CD8-positive, alpha-beta memory T cell (primary cell): Measurements from ENCODE around the gene GPR15. TPM values are rescaled to one million over a fixed set of nuclear protein-coding genes. Genes with fewer than 3 reads are reported as not detected.

ENCODE experiments used
- CTCF ChIA-PET: fragments of 350-600 bp; sonication (Branson Sonifier 250); formaldehyde crosslinking; loops from one replicate; lab custom pipeline; 2021; ENCODE audit warnings: antibody characterized with exemption; lab: Charles Lee
- POLR2A ChIA-PET: fragments of 350-600 bp; sonication (Branson Sonifier 250); formaldehyde crosslinking; loops from one replicate; lab custom pipeline; 2021; ENCODE audit warnings: antibody characterized with exemption; lab: Charles Lee
- DNase-seq, 5 donors: peaks; one replicate each; pipeline versions ENCODE4 v3.0.0 to v3.0.0-alpha.2; 2020 to 2022; ENCODE audit warnings: mixed read lengths in 1 of 5
- H3K27ac ChIP-seq: one replicate; pipeline ENCODE4 v1.7.0; 2013; ENCODE audit warnings: low read depth, mild to moderate bottlenecking, low read length, moderate library complexity
- H3K27me3 ChIP-seq: 2 replicates; pipeline ENCODE4 v1.7.0; 2013; ENCODE audit warnings: low read length, mild to moderate bottlenecking; ENCODE audit not compliant: insufficient read depth, poor library complexity, severe bottlenecking
- H3K36me3 ChIP-seq: 2 replicates; pipeline ENCODE4 v1.7.0; 2013; ENCODE audit warnings: mild to moderate bottlenecking, low read length, moderate library complexity; ENCODE audit not compliant: insufficient read depth
- H3K4me1 ChIP-seq: 2 replicates; pipeline ENCODE4 v1.7.0; 2013; ENCODE audit warnings: mild to moderate bottlenecking, low read length, moderate library complexity; ENCODE audit not compliant: insufficient read depth
- H3K4me3 ChIP-seq: 2 replicates; pipeline ENCODE4 v1.7.0; 2013; ENCODE audit warnings: mild to moderate bottlenecking, low read length
- H3K9me3 ChIP-seq: 2 replicates; pipeline ENCODE4 v1.7.0; 2013; ENCODE audit warnings: mild to moderate bottlenecking, low read length
- H3K27ac Mint-ChIP-seq, 8 donors: one replicate each; pipeline ENCODE4 v1.8.0; 2020 to 2021; ENCODE audit warnings: mixed read lengths in 8 of 8, mild to moderate bottlenecking in 6 of 8, inconsistent platforms in 3 of 8, moderate library complexity in 3 of 8
- H3K27me3 Mint-ChIP-seq, 2 donors: one replicate each; pipeline ENCODE4 v1.8.0; 2020 to 2021; ENCODE audit warnings: mixed read lengths in 2 of 2, mild to moderate bottlenecking in 1 of 2, moderate library complexity in 1 of 2
- H3K36me3 Mint-ChIP-seq, 3 donors: one replicate each; pipeline ENCODE4 v1.8.0; 2020 to 2021; ENCODE audit warnings: mixed read lengths in 3 of 3, inconsistent platforms in 1 of 3, mild to moderate bottlenecking in 1 of 3
- H3K4me1 Mint-ChIP-seq, 3 donors: one replicate each; pipeline ENCODE4 v1.8.0; 2020 to 2021; ENCODE audit warnings: mixed read lengths in 3 of 3, inconsistent platforms in 1 of 3, mild to moderate bottlenecking in 1 of 3
- H3K4me3 Mint-ChIP-seq, 7 donors: one replicate each; pipeline ENCODE4 v1.8.0; 2020 to 2021; ENCODE audit warnings: mixed read lengths in 7 of 7, mild to moderate bottlenecking in 6 of 7, moderate library complexity in 4 of 7, inconsistent platforms in 2 of 7
- H3K9me3 Mint-ChIP-seq, 5 donors: one replicate each; pipeline ENCODE4 v1.8.0; 2020 to 2022; ENCODE audit warnings: mixed read lengths in 5 of 5, mild to moderate bottlenecking in 3 of 5, moderate library complexity in 2 of 5, inconsistent platforms in 1 of 5
- polyA plus RNA-seq: library from polyadenylated mRNA; unstranded; fragments of 300-500 nt; fragmentation: Illumina TruSeq; gene quantifications from one replicate; pipeline ENCODE4 v1.2.3, GENCODE V29; 2021
- total RNA-seq, 2 experiments: library from RNA; stranded (reverse); gene quantifications; one replicate each; pipeline ENCODE4 v1.2.3, GENCODE V29; 2021

Gene GPR15
- total and polyA plus RNA-seq, 3 experiments from 2014 or later = 7.7 to 17.0 (median 15.6) TPM

GRCh38 chr3:98504539-98504938 lies 27.2 kb upstream of the GPR15 start:
- no peak for DNase-seq
- POLR2A ChIA-PET = no interaction called here
- H3K36me3 Mint-ChIP-seq = peaks cover 26 to 35% (median 29%) of the 10 kb centered on the region in 3 donors
- H3K4me1 Mint-ChIP-seq = peaks cover 25 to 55% (median 39%) of the 10 kb centered on the region in 3 donors
- CTCF ChIA-PET = no interaction called here
- Histone ChIP-seq H3K36me3 (no peaks in the 10 kb centered on the region), H3K9me3 (no peaks in the 10 kb centered on the region), H3K4me1 (no peaks in the 10 kb centered on the region), H3K4me3 (no peak overlapping the region), H3K27ac (no peak overlapping the region), H3K27me3 (no peaks in the 10 kb centered on the region)
- H3K9me3 Mint-ChIP-seq = no peaks in the 10 kb centered on the region
- H3K27ac Mint-ChIP-seq = peak overlapping the region in 1 of 8 donors; percentile 58
- no peaks in the 10 kb centered on the region for H3K27me3 Mint-ChIP-seq
- H3K4me3 Mint-ChIP-seq = no peak overlapping the region

GRCh38 chr3:98508582-98508981 lies 23.2 kb upstream of the GPR15 start:
- Histone ChIP-seq H3K9me3 (no peaks in the 10 kb centered on the region), H3K36me3 (no peaks in the 10 kb centered on the region), H3K4me1 (no peaks in the 10 kb centered on the region), H3K27ac (no peak overlapping the region), H3K4me3 (no peak overlapping the region), H3K27me3 (no peaks in the 10 kb centered on the region)
- H3K4me1 Mint-ChIP-seq = peaks cover 35 to 72% (median 61%) of the 10 kb centered on the region in 3 donors
- H3K9me3 Mint-ChIP-seq = no peaks in the 10 kb centered on the region
- CTCF ChIA-PET = interaction anchor here (1.2 to 1.8 kb wide), 2 partner anchors 57 to 64 kb away, joined by 3 to 5 read pairs; no protein-coding TSS in a partner anchor
- POLR2A ChIA-PET = interaction anchor here (0.7 to 2.1 kb wide), 5 partner anchors 14 to 76 kb away, joined by 3 to 5 read pairs (median 3); partner anchors contain the start of gene CLDND1
- H3K4me3 Mint-ChIP-seq = no peak overlapping the region
- DNase-seq = no peak
- H3K27me3 Mint-ChIP-seq = no peaks in the 10 kb centered on the region
- H3K27ac Mint-ChIP-seq = peak overlapping the region in 7 of 8 donors; percentile 11 to 81 (median 52)
- peaks cover 35 to 66% (median 40%) of the 10 kb centered on the region in 3 donors for H3K36me3 Mint-ChIP-seq

GRCh38 chr3:98512576-98512975 lies 19.2 kb upstream of the GPR15 start:
- H3K4me1 Mint-ChIP-seq = peaks cover 59 to 92% (median 92%) of the 10 kb centered on the region in 3 donors
- H3K36me3 ChIP-seq = peaks cover 15% of the 10 kb centered on the region

GRCh38 chr3:98513091-98513511 lies 18.7 kb upstream of the GPR15 start:
- Histone ChIP-seq H3K4me1 (peaks cover 2% of the 10 kb centered on the region), H3K9me3 (no peaks in the 10 kb centered on the region), H3K4me3 (no peak overlapping the region), H3K27me3 (no peaks in the 10 kb centered on the region), H3K27ac (no peak overlapping the region), H3K36me3 (peaks cover 15% of the 10 kb centered on the region)
- POLR2A ChIA-PET = interaction anchor here (1.4 to 1.9 kb wide), 2 partner anchors 10 to 59 kb away, joined by 7 read pairs; partner anchors contain the start of gene CLDND1
- Mint-ChIP-seq H3K9me3 (no peaks in the 10 kb centered on the region), H3K36me3 (peaks cover 22 to 88% (median 44%) of the 10 kb centered on the region in 3 donors), H3K27ac (peak overlapping the region in 2 of 8 donors; percentile 8 to 20), H3K27me3 (no peaks in the 10 kb centered on the region), H3K4me3 (no peak overlapping the region), H3K4me1 (peaks cover 62 to 95% (median 94%) of the 10 kb centered on the region in 3 donors)
- CTCF ChIA-PET = interaction anchor here (1.5 to 2.0 kb wide), 2 partner anchors 10 to 89 kb away, joined by 3 to 6 read pairs; partner anchors contain the start of gene CLDND1
- DNase-seq = no peak

More at GRCh38 chr3:98512576-98512975, 19.2 kb upstream of the GPR15 start:
- ChIA-PET POLR2A (interaction anchor here (1.4 to 1.9 kb wide), 2 partner anchors 10 to 60 kb away, joined by 7 read pairs; partner anchors contain the start of gene CLDND1), CTCF (interaction anchor here (1.5 to 2.0 kb wide), 2 partner anchors 11 to 90 kb away, joined by 3 to 6 read pairs; partner anchors contain the start of gene CLDND1)
- DNase-seq = no peak
- H3K27ac ChIP-seq = no peak overlapping the region
- H3K4me3 Mint-ChIP-seq = no peak overlapping the region
- H3K9me3 Mint-ChIP-seq = no peaks in the 10 kb centered on the region
- H3K36me3 Mint-ChIP-seq = peaks cover 22 to 87% (median 46%) of the 10 kb centered on the region in 3 donors
- H3K4me1 ChIP-seq = no peaks in the 10 kb centered on the region
- no peaks in the 10 kb centered on the region for H3K9me3 ChIP-seq
- H3K27me3 ChIP-seq = no peaks in the 10 kb centered on the region
- H3K27me3 Mint-ChIP-seq = no peaks in the 10 kb centered on the region
- peak overlapping the region in 2 of 8 donors; percentile 30 to 91 for H3K27ac Mint-ChIP-seq
- H3K4me3 ChIP-seq = no peak overlapping the region

GRCh38 chr3:98513736-98514135 lies 18.0 kb upstream of the GPR15 start:
- Mint-ChIP-seq H3K9me3 (no peaks in the 10 kb centered on the region), H3K27ac (peak overlapping the region in 3 of 8 donors; percentile 6 to 46 (median 12))
- peaks cover 21% of the 10 kb centered on the region for H3K36me3 ChIP-seq

GRCh38 chr3:98514948-98515347 lies 16.8 kb upstream of the GPR15 start:
- peaks cover 30% of the 10 kb centered on the region for H3K36me3 ChIP-seq

More at GRCh38 chr3:98513736-98514135, 18.0 kb upstream of the GPR15 start:
- peaks cover 8% of the 10 kb centered on the region for H3K4me1 ChIP-seq
- H3K4me3 ChIP-seq = no peak overlapping the region
- peaks cover 62 to 95% (median 94%) of the 10 kb centered on the region in 3 donors for H3K4me1 Mint-ChIP-seq
- no peaks in the 10 kb centered on the region for H3K27me3 ChIP-seq
- H3K27ac ChIP-seq = no peak overlapping the region
- peaks cover 16 to 88% (median 45%) of the 10 kb centered on the region in 3 donors for H3K36me3 Mint-ChIP-seq
- ChIA-PET CTCF (interaction anchor here (1.5 kb wide), 2 partner anchors 59 to 89 kb away, joined by 3 to 7 read pairs; no protein-coding TSS in a partner anchor), POLR2A (interaction anchor here (0.7 to 1.9 kb wide), 5 partner anchors 9 to 132 kb away, joined by 3 to 7 read pairs (median 4); partner anchors contain the start of gene CLDND1)
- no peaks in the 10 kb centered on the region for H3K9me3 ChIP-seq
- no peak for DNase-seq
- H3K27me3 Mint-ChIP-seq = no peaks in the 10 kb centered on the region
- no peak overlapping the region for H3K4me3 Mint-ChIP-seq

GRCh38 chr3:98518816-98519215 lies 13.0 kb upstream of the GPR15 start:
- CTCF ChIA-PET = interaction anchor here (1.1 to 2.1 kb wide), 3 partner anchors 36 to 54 kb away, joined by 4 to 6 read pairs (median 4); no protein-coding TSS in a partner anchor
- Mint-ChIP-seq H3K36me3 (peaks cover 4 to 81% (median 42%) of the 10 kb centered on the region in 3 donors), H3K9me3 (no peaks in the 10 kb centered on the region), H3K27me3 (no peaks in the 10 kb centered on the region), H3K4me3 (peak overlapping the region; percentile 52 to 99 (median 94)), H3K27ac (peak overlapping the region in 7 of 8 donors; percentile 37 to 99 (median 80)), H3K4me1 (peaks cover 73 to 93% (median 86%) of the 10 kb centered on the region in 3 donors)
- no peaks in the 10 kb centered on the region for H3K9me3 ChIP-seq
- no peak overlapping the region for H3K4me3 ChIP-seq
- POLR2A ChIA-PET = interaction anchor here (0.7 to 3.4 kb wide), 3 partner anchors 45 to 55 kb away, joined by 4 to 10 read pairs (median 4); no protein-coding TSS in a partner anchor
- no peak for DNase-seq
- H3K27ac ChIP-seq = no peak overlapping the region
- H3K27me3 ChIP-seq = no peaks in the 10 kb centered on the region
- peaks cover 41% of the 10 kb centered on the region for H3K4me1 ChIP-seq
- peaks cover 35% of the 10 kb centered on the region for H3K36me3 ChIP-seq

More at GRCh38 chr3:98514948-98515347, 16.8 kb upstream of the GPR15 start:
- no peak overlapping the region for H3K27ac ChIP-seq
- peaks cover 20% of the 10 kb centered on the region for H3K4me1 ChIP-seq
- Mint-ChIP-seq H3K27me3 (no peaks in the 10 kb centered on the region), H3K4me1 (peaks cover 67 to 95% (median 95%) of the 10 kb centered on the region in 3 donors), H3K9me3 (no peaks in the 10 kb centered on the region), H3K4me3 (peak overlapping the region in 1 of 7 donors; percentile 30), H3K36me3 (peaks cover 10 to 90% (median 48%) of the 10 kb centered on the region in 3 donors), H3K27ac (peak overlapping the region in 6 of 8 donors; percentile 6 to 72 (median 23))
- POLR2A ChIA-PET = interaction anchor here (1.2 to 1.3 kb wide), 2 partner anchors 36 to 79 kb away, joined by 3 to 4 read pairs; partner anchors contain the start of gene CPOX
- CTCF ChIA-PET = interaction anchor here (0.8 to 1.5 kb wide), 2 partner anchors 57 to 59 kb away, joined by 3 to 7 read pairs; no protein-coding TSS in a partner anchor
- H3K9me3 ChIP-seq = no peaks in the 10 kb centered on the region
- no peak for DNase-seq
- H3K4me3 ChIP-seq = no peak overlapping the region
- H3K27me3 ChIP-seq = no peaks in the 10 kb centered on the region
